HUES6 (cell line): ENCODE data around the gene MTOR.

Experiments
- H3K27ac ChIP-seq: 2 replicates; pipeline ENCODE4 v1.7.0; 2013; ENCODE audit warnings: low read depth, mild to moderate bottlenecking, low read length, inconsistent platforms
- H3K27me3 ChIP-seq: 2 replicates; pipeline ENCODE4 v1.6.1; 2013; ENCODE audit warnings: low read length; ENCODE audit not compliant: control insufficient read depth, insufficient read depth
- H3K36me3 ChIP-seq: 2 replicates; pipeline ENCODE4 v1.6.1; 2013; ENCODE audit warnings: low read length; ENCODE audit not compliant: control insufficient read depth, insufficient read depth
- H3K4me1 ChIP-seq: 2 replicates; pipeline ENCODE4 v1.6.1; 2013; ENCODE audit warnings: low read length; ENCODE audit not compliant: control insufficient read depth, insufficient read depth
- H3K4me3 ChIP-seq: 2 replicates; pipeline ENCODE4 v1.5.1; 2013; ENCODE audit warnings: low read depth, low read length
- H3K9ac ChIP-seq: one replicate; pipeline ENCODE4 v1.6.1; 2013; ENCODE audit warnings: mild to moderate bottlenecking, low read length
- H3K9me3 ChIP-seq: 2 replicates; pipeline ENCODE4 v1.6.1; 2013; ENCODE audit warnings: low read depth, low read length; ENCODE audit not compliant: control insufficient read depth, insufficient read depth

The MTOR gene

GRCh38 chr1:11252538-11252937, 9.8 kb downstream of the MTOR start:
- peaks cover 78% of the 10 kb centered on the region for H3K36me3 ChIP-seq
- H3K9ac ChIP-seq = no peak overlapping the region
- no peak overlapping the region for H3K27ac ChIP-seq
- H3K9me3 ChIP-seq = no peaks in the 10 kb centered on the region
- H3K4me1 ChIP-seq = no peaks in the 10 kb centered on the region
- H3K4me3 ChIP-seq = no peak overlapping the region
- no peaks in the 10 kb centered on the region for H3K27me3 ChIP-seq

- no peaks in the 10 kb centered on the region for H3K4me1 ChIP-seq
- H3K9me3 ChIP-seq = no peaks in the 10 kb centered on the region
- H3K27me3 ChIP-seq = no peaks in the 10 kb centered on the region
- H3K4me3 ChIP-seq = no peak overlapping the region
- no peak overlapping the region for H3K9ac ChIP-seq
- H3K36me3 ChIP-seq = peaks cover 73% of the 10 kb centered on the region
- H3K27ac ChIP-seq = no peak overlapping the region
These were observed 14.2 kb downstream of the MTOR start for GRCh38 chr1:11248169-11248568.

- no peak overlapping the region for H3K27ac ChIP-seq
- H3K9me3 ChIP-seq = no peaks in the 10 kb centered on the region
- peaks cover 69% of the 10 kb centered on the region for H3K36me3 ChIP-seq
- no peak overlapping the region for H3K9ac ChIP-seq
- H3K4me1 ChIP-seq = no peaks in the 10 kb centered on the region
- no peaks in the 10 kb centered on the region for H3K27me3 ChIP-seq
- H3K4me3 ChIP-seq = no peak overlapping the region
These were observed 16.2 kb downstream of the MTOR start for GRCh38 chr1:11245904-11246719.

GRCh38 chr1:11245248-11245647, 17.1 kb downstream of the MTOR start:
- H3K9ac ChIP-seq = no peak overlapping the region
- no peaks in the 10 kb centered on the region for H3K27me3 ChIP-seq
- peaks cover 66% of the 10 kb centered on the region for H3K36me3 ChIP-seq
- H3K4me1 ChIP-seq = no peaks in the 10 kb centered on the region
- no peaks in the 10 kb centered on the region for H3K9me3 ChIP-seq
- no peak overlapping the region for H3K4me3 ChIP-seq
- H3K27ac ChIP-seq = no peak overlapping the region

- Histone ChIP-seq H3K27me3 (no peaks in the 10 kb centered on the region), H3K4me3 (no peak overlapping the region), H3K9me3 (no peaks in the 10 kb centered on the region), H3K27ac (no peak overlapping the region), H3K4me1 (no peaks in the 10 kb centered on the region), H3K9ac (no peak overlapping the region), H3K36me3 (peaks cover 87% of the 10 kb centered on the region)
These were observed 24.0 kb downstream of the MTOR start for GRCh38 chr1:11238311-11238710.

- Histone ChIP-seq H3K27ac (no peak overlapping the region), H3K27me3 (no peaks in the 10 kb centered on the region), H3K36me3 (peaks cover 86% of the 10 kb centered on the region), H3K9ac (no peak overlapping the region), H3K4me3 (no peak overlapping the region), H3K9me3 (no peaks in the 10 kb centered on the region), H3K4me1 (no peaks in the 10 kb centered on the region)
These were observed 25.0 kb downstream of the MTOR start for GRCh38 chr1:11237356-11237755.

- no peaks in the 10 kb centered on the region for H3K4me1 ChIP-seq
- H3K27me3 ChIP-seq = no peaks in the 10 kb centered on the region
- no peaks in the 10 kb centered on the region for H3K9me3 ChIP-seq
- no peak overlapping the region for H3K27ac ChIP-seq
- H3K4me3 ChIP-seq = no peak overlapping the region
- no peak overlapping the region for H3K9ac ChIP-seq
- peaks cover 93% of the 10 kb centered on the region for H3K36me3 ChIP-seq
These were observed 29.1 kb downstream of the MTOR start for GRCh38 chr1:11233208-11233607.

GRCh38 chr1:11229203-11229602, 33.1 kb downstream of the MTOR start:
- Histone ChIP-seq H3K9ac (no peak overlapping the region), H3K9me3 (no peaks in the 10 kb centered on the region), H3K4me1 (no peaks in the 10 kb centered on the region), H3K27ac (no peak overlapping the region), H3K4me3 (no peak overlapping the region), H3K27me3 (no peaks in the 10 kb centered on the region), H3K36me3 (peaks cover 86% of the 10 kb centered on the region)

GRCh38 chr1:11227106-11228077, 35.0 kb downstream of the MTOR start:
- Histone ChIP-seq H3K9ac (no peak overlapping the region), H3K9me3 (no peaks in the 10 kb centered on the region), H3K4me3 (no peak overlapping the region), H3K27ac (no peak overlapping the region), H3K4me1 (no peaks in the 10 kb centered on the region), H3K27me3 (no peaks in the 10 kb centered on the region), H3K36me3 (peaks cover 73% of the 10 kb centered on the region)

- H3K36me3 ChIP-seq = peaks cover 85% of the 10 kb centered on the region
- no peaks in the 10 kb centered on the region for H3K4me1 ChIP-seq
- H3K9me3 ChIP-seq = no peaks in the 10 kb centered on the region
- no peaks in the 10 kb centered on the region for H3K27me3 ChIP-seq
- H3K4me3 ChIP-seq = no peak overlapping the region
- H3K9ac ChIP-seq = no peak overlapping the region
- no peak overlapping the region for H3K27ac ChIP-seq
These were observed 46.3 kb downstream of the MTOR start for GRCh38 chr1:11216074-11216473.
